Measurements from ENCODE around the gene RXRA.

The RXRA gene

GRCh38 chr9:134294153-134295071 lies 31.8 kb upstream of the RXRA start:
- TF ChIP-seq, protein P1, sequence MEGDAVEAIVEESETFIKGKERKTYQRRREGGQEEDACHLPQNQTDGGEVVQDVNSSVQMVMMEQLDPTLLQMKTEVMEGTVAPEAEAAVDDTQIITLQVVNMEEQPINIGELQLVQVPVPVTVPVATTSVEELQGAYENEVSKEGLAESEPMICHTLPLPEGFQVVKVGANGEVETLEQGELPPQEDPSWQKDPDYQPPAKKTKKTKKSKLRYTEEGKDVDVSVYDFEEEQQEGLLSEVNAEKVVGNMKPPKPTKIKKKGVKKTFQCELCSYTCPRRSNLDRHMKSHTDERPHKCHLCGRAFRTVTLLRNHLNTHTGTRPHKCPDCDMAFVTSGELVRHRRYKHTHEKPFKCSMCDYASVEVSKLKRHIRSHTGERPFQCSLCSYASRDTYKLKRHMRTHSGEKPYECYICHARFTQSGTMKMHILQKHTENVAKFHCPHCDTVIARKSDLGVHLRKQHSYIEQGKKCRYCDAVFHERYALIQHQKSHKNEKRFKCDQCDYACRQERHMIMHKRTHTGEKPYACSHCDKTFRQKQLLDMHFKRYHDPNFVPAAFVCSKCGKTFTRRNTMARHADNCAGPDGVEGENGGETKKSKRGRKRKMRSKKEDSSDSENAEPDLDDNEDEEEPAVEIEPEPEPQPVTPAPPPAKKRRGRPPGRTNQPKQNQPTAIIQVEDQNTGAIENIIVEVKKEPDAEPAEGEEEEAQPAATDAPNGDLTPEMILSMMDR (IDR thresholded peaks at IDR 0.05; ENCODE audit: low read length, missing control alignments), result no peak
- no peak overlapping the region for H3K4me3 ChIP-seq (replicated peaks; ENCODE audit: low read depth, low read length)

DNA sequence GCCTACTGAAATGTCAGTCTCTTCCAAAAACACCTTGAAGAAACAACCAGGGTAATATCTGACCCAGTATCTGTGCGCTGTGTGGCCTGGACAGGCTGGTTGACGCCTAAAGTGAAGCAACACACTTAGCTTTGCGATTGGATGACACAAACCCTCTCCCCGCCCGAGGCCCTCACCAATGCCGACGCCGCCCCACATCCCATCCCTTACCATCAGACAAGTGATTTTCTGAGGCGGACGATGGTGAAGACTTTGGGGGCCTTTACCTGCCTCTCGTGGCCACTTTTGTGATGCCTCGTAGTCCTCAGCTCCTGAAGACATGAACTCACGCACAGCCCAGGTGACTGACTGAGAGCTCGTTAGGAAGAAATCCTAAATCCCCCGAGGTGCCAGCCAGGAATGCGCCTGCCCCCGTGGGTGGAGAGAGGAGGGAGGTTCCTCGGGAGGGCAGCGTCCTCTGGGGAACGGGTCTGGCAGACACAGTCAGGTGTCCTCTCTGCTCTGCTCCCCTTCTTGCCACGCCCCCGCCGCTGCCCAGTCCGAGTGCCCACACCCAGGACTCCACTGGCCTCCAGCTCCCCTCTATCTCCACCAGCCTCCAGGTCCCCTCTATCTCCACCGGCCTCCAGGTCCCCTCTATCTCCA lies 31.0 kb upstream of the RXRA start:
- no peak overlapping the region for H3K4me3 ChIP-seq (replicated peaks; ENCODE audit: low read depth, low read length)
- TF ChIP-seq, protein P1 (IDR thresholded peaks at IDR 0.05; ENCODE audit: low read length, missing control alignments), result no peak
- no peak for DNase-seq (ENCODE audit: low read depth)

More at GRCh38 chr9:134294153-134295071, 31.8 kb upstream of the RXRA start:
- no peak for DNase-seq (ENCODE audit: low read depth)

DNA sequence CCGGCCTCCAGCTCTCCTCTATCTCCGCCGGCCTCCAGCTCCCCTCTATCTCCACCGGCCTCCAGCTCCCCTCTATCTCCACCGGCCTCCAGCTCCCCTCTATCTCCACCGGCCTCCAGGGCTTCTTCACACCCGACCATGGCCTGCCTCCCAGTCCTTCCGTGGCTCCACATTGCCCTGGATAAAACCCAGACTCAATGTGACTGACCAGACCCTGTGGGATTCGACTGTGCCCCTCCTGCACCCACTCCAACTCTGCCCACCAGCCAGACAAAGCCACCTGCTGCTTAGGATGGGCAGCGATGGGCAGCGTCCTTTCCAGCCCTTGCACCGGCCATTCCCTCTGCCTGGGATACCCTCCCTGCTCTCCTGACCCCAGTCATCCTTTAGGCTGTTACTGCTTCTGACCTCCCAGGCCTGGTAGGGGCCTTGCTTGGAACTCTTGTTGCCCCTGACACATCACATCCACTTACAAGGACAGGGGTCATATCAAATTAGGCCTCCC lies 30.5 kb upstream of the RXRA start:
- DNase-seq (ENCODE audit: low read depth), result no peak
- no peak overlapping the region for H3K4me3 ChIP-seq (replicated peaks; ENCODE audit: low read depth, low read length)
- TF ChIP-seq, protein P1 (IDR thresholded peaks at IDR 0.05; ENCODE audit: low read length, missing control alignments), result no peak

- TF ChIP-seq, protein P1 (IDR thresholded peaks at IDR 0.05; ENCODE audit: low read length, missing control alignments), result no peak
- no peak for DNase-seq (ENCODE audit: low read depth)
- no peak overlapping the region for H3K4me3 ChIP-seq (replicated peaks; ENCODE audit: low read depth, low read length)
Observed at GRCh38 chr9:134296301-134297082, 29.8 kb upstream of the RXRA start.

DNA sequence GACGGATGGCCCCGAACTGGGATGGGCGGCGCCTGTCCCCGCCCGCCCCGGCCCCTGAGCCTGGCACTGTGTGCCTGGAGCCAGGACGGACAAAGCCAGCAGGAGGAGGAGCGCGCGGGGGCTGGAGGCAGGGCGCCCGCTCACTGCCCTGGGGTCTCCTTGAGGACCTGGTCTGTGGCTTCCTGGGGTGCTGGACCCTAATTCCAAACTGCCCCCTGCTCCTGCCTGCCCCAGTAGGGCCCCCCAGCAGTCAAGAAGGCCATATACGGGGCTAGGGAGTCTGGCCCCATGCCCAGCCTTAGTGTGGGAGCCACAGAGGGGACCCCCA lies 29.2 kb upstream of the RXRA start:
- no peak overlapping the region for H3K4me3 ChIP-seq (replicated peaks; ENCODE audit: low read depth, low read length)
- DNase-seq (ENCODE audit: low read depth), result no peak

GRCh38 chr9:134297576-134297975 lies 28.7 kb upstream of the RXRA start:
- no peak for DNase-seq (ENCODE audit: low read depth)
- H3K4me3 ChIP-seq (replicated peaks; ENCODE audit: low read depth, low read length), result no peak overlapping the region
- TF ChIP-seq, protein P1 (IDR thresholded peaks at IDR 0.05; ENCODE audit: low read length, missing control alignments), result no peak

More for the DNA sequence above, 29.2 kb upstream of the RXRA start:
- TF ChIP-seq, protein P1 (IDR thresholded peaks at IDR 0.05; ENCODE audit: low read length, missing control alignments), result no peak
